ENCODE measurements around the gene CASP6.
A peak's percentile ranks its signal among the peaks of the same experiment; 100 is the strongest.
"Not testable (repeated sequence)": the region's sequence is repeated elsewhere in the genome, so short reads cannot be mapped to it uniquely, and the experiment has no call there.

CASP6 gene

GRCh38 chr4:109719604-109720003, 16.4 kb upstream of the CASP6 start:
- no peak for DNase-seq (ENCODE audit: low spot score)

- no peak for DNase-seq (ENCODE audit: low spot score)
These were observed 15.5 kb upstream of the CASP6 start for GRCh38 chr4:109718759-109719158.

- DNase-seq (ENCODE audit: low spot score), result no peak
These were observed 10.3 kb upstream of the CASP6 start for GRCh38 chr4:109713500-109713899.

GRCh38 chr4:109708990-109709389, 5.7 kb upstream of the CASP6 start:
- no peak for DNase-seq (ENCODE audit: low spot score)

GRCh38 chr4:109708435-109708834, 5.2 kb upstream of the CASP6 start:
- DNase-seq (ENCODE audit: low spot score), result no peak

- DNase-seq (ENCODE audit: low spot score), result no peak
These were observed 568 bp upstream of the CASP6 start for GRCh38 chr4:109703664-109704361.

GRCh38 chr4:109701566-109702410, 1.5 kb downstream of the CASP6 start:
- DNase-seq (ENCODE audit: low spot score), result no peak

GRCh38 chr4:109699553-109700225, 3.6 kb downstream of the CASP6 start:
- DNase-seq (ENCODE audit: low spot score), result no peak

- no peak for DNase-seq (ENCODE audit: low spot score)
These were observed 4.6 kb downstream of the CASP6 start for GRCh38 chr4:109698656-109699055.

GRCh38 chr4:109691411-109691920, 11.8 kb downstream of the CASP6 start:
- no peak for DNase-seq (ENCODE audit: low spot score)

GRCh38 chr4:109690690-109691410, 12.4 kb downstream of the CASP6 start:
- DNase-seq (ENCODE audit: low spot score), result no peak

GRCh38 chr4:109684727-109685126, 18.5 kb downstream of the CASP6 start:
- no peak for DNase-seq (ENCODE audit: low spot score)

GRCh38 chr4:109683621-109684253, 19.5 kb downstream of the CASP6 start:
- peak; percentile 21 for DNase-seq (ENCODE audit: low spot score)

GRCh38 chr4:109682875-109683274, 20.4 kb downstream of the CASP6 start:
- no peak for DNase-seq (ENCODE audit: low spot score)

GRCh38 chr4:109678925-109679324, 24.3 kb downstream of the CASP6 start:
- DNase-seq (ENCODE audit: low spot score), result not testable (repeated sequence)

- not testable (repeated sequence) for DNase-seq (ENCODE audit: low spot score)
These were observed 24.8 kb downstream of the CASP6 start for GRCh38 chr4:109678472-109678871.

GRCh38 chr4:109676886-109677285, 26.4 kb downstream of the CASP6 start:
- DNase-seq (ENCODE audit: low spot score), result no peak

GRCh38 chr4:109675843-109676242, 27.4 kb downstream of the CASP6 start:
- no peak for DNase-seq (ENCODE audit: low spot score)

GRCh38 chr4:109675181-109675580, 28.1 kb downstream of the CASP6 start:
- DNase-seq (ENCODE audit: low spot score), result no peak

GRCh38 chr4:109673303-109673702, 29.9 kb downstream of the CASP6 start:
- DNase-seq (ENCODE audit: low spot score), result no peak

- DNase-seq (ENCODE audit: low spot score), result no peak
These were observed 30.9 kb downstream of the CASP6 start for GRCh38 chr4:109672169-109672930.

Measured in NAMALWA (cell line).